Lower leg skin (tissue), 4 donors: ENCODE data around the gene THOP1. TPM values are rescaled to one million over a fixed set of nuclear protein-coding genes. Genes with fewer than 3 reads are reported as not detected.

ENCODE experiments used
- DNase-seq, 2 donors: peaks; one replicate each; pipeline ENCODE4 v3.0.0-alpha.2; 2019; ENCODE audit warnings: low spot score in 2 of 2
- H3K4me3 ChIP-seq: fragments of 200-600 bp; sonication (generic); 2 replicates; pipeline ENCODE4 v1.5.1; 2017; ENCODE audit warnings: mild to moderate bottlenecking, low read depth; ENCODE audit not compliant: poor library complexity, severe bottlenecking
- POLR2A ChIP-seq, 2 donors: fragments of 450-650 bp; IDR thresholded peaks; one replicate each; pipeline ENCODE4 v1.6.1; 2016 to 2017; ENCODE audit warnings: antibody characterized with exemption in 2 of 2, mild to moderate bottlenecking in 1 of 2, moderate library complexity in 1 of 2
- WGBS, 2 donors: methylation state at CpG; one replicate each; pipeline ENCODE4 v1.1.5; 2018; 5-methylcytosine and 5-hydroxymethylcytosine counted together
- intact Hi-C: fragments of 100-400 bp; cut with DNase I; formaldehyde crosslinking; loops from one replicate; pipeline ENCODE4 v1.15.0; 2023; ENCODE audit warnings: low total_unique reads
- total RNA-seq, 4 donors: library from RNA; depleted of rRNA; stranded (reverse); fragments of >200 nt; gene quantifications; one replicate each; pipeline ENCODE4 v1.1.0, GENCODE V29; 2016
- TF ChIP-seq, protein P1 (sequence below), 3 donors: fragments of 450-650 bp; IDR thresholded peaks; one replicate each; pipeline ENCODE4 v1.5.1; 2016; ENCODE audit warnings: antibody characterized with exemption in 3 of 3, mild to moderate bottlenecking in 3 of 3, moderate library complexity in 2 of 3

THOP1 gene
- 10 to 100 TPM; 35.9 to 56.5 (median 43.7) TPM for total RNA-seq

GRCh38 chr19:2785244-2785997, at the start of gene THOP1:
Gene THOP1, plus strand, starts transcription at chr19:2785503. Its CDS starts 160 bp downstream, at chr19:2785663.
- intact Hi-C loops: no loop called here
- TF ChIP-seq, protein P1, sequence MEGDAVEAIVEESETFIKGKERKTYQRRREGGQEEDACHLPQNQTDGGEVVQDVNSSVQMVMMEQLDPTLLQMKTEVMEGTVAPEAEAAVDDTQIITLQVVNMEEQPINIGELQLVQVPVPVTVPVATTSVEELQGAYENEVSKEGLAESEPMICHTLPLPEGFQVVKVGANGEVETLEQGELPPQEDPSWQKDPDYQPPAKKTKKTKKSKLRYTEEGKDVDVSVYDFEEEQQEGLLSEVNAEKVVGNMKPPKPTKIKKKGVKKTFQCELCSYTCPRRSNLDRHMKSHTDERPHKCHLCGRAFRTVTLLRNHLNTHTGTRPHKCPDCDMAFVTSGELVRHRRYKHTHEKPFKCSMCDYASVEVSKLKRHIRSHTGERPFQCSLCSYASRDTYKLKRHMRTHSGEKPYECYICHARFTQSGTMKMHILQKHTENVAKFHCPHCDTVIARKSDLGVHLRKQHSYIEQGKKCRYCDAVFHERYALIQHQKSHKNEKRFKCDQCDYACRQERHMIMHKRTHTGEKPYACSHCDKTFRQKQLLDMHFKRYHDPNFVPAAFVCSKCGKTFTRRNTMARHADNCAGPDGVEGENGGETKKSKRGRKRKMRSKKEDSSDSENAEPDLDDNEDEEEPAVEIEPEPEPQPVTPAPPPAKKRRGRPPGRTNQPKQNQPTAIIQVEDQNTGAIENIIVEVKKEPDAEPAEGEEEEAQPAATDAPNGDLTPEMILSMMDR (IDR thresholded peaks at IDR 0.05): no peak
- no peak for TF ChIP-seq POLR2A (IDR thresholded peaks at IDR 0.05)
- WGBS, 2 donors: 1% methylated on average over 67 to 77 of the region's 78 CpGs
- peak within 1 kb of the TSS; percentile 72 for H3K4me3 ChIP-seq
- peak; percentile 97 to 99 for DNase-seq

- TF ChIP-seq, protein P1 (IDR thresholded peaks at IDR 0.05): no peak
- TF ChIP-seq POLR2A (IDR thresholded peaks at IDR 0.05): no peak
- H3K4me3 ChIP-seq: no peak overlapping the region
- DNase-seq: no peak
- intact Hi-C loops: no loop called here
- 94 to 97% methylated on average over 15 of the region's 15 CpGs for WGBS, 2 donors
These were observed 48.6 kb upstream of the THOP1 start for GRCh38 chr19:2736550-2737190.

- WGBS, 2 donors: 0 to 1% methylated on average over 28 to 64 of the region's 64 CpGs
- intact Hi-C loops: no loop called here
- DNase-seq: peak; percentile 97 to 99
- TF ChIP-seq, protein P1 (IDR thresholded peaks at IDR 0.05): peak in 1 of 3 donors; percentile 29
- TF ChIP-seq POLR2A (IDR thresholded peaks at IDR 0.05): no peak
- H3K4me3 ChIP-seq: peak within 1 kb of the TSS; percentile 62
These were observed 45.5 kb upstream of the THOP1 start, which contains the start of gene SLC39A3 for GRCh38 chr19:2739602-2740313. Gene SLC39A3, minus strand, starts transcription at chr19:2740017. Its CDS starts 2,760 bp downstream, at chr19:2737257.

GRCh38 chr19:2740314-2740656, 45.0 kb upstream of the THOP1 start:
- 44 to 46% methylated on average over 13 of the region's 13 CpGs for WGBS, 2 donors
- no peak for DNase-seq
- intact Hi-C loops: no loop called here
- no peak overlapping the region for H3K4me3 ChIP-seq
- no peak for TF ChIP-seq POLR2A (IDR thresholded peaks at IDR 0.05)
- TF ChIP-seq, protein P1 (IDR thresholded peaks at IDR 0.05): no peak

GRCh38 chr19:2743099-2743498, 42.2 kb upstream of the THOP1 start:
- TF ChIP-seq, protein P1 (IDR thresholded peaks at IDR 0.05): no peak
- no peak for TF ChIP-seq POLR2A (IDR thresholded peaks at IDR 0.05)
- intact Hi-C loops: no loop called here
- H3K4me3 ChIP-seq: no peak overlapping the region
- no peak for DNase-seq
- 75 to 80% methylated on average over 8 of the region's 8 CpGs for WGBS, 2 donors
